Neural cell (in vitro differentiated cells): ENCODE data around the gene LUC7L. TPM values are rescaled to one million over a fixed set of nuclear protein-coding genes. Genes with fewer than 3 reads are reported as not detected.

Experiments
- H2AFZ ChIP-seq: fragments of 200-600, 300-800 bp; sonication (generic), shearing (Covaris generic); 2 replicates; pipeline ENCODE4 v1.6.0; 2014; ENCODE audit warnings: low read depth, mild to moderate bottlenecking, antibody characterized with exemption, low read length, moderate library complexity
- H3F3A ChIP-seq: fragments of 200-600 bp; shearing (Covaris generic); 2 replicates; pipeline ENCODE4 v1.6.1; 2016; ENCODE audit warnings: mild to moderate bottlenecking, moderate library complexity, mixed read lengths, antibody characterized with exemption, low read length; ENCODE audit not compliant: insufficient read depth, poor library complexity, severe bottlenecking
- H3K27ac ChIP-seq: fragments of 200-600, 300-800 bp; sonication (generic), shearing (Covaris generic); 2 replicates; pipeline ENCODE4 v1.5.1; 2014; ENCODE audit warnings: mild to moderate bottlenecking, low read length, moderate library complexity
- H3K27me3 ChIP-seq: fragments of 300-800, 200-600 bp; sonication (generic), shearing (Covaris generic); 2 replicates; pipeline ENCODE4 v1.6.0; 2014; ENCODE audit warnings: mild to moderate bottlenecking, low read depth, low read length, moderate library complexity; ENCODE audit not compliant: insufficient read depth
- H3K36me3 ChIP-seq: fragments of 300-800, 200-600 bp; sonication (generic), shearing (Covaris generic); 2 replicates; pipeline ENCODE4 v1.5.1; 2014; ENCODE audit warnings: mild to moderate bottlenecking, antibody characterized with exemption, low read length, moderate library complexity; ENCODE audit not compliant: insufficient read depth
- H3K4me2 ChIP-seq: fragments of 300-800, 200-600 bp; sonication (generic), shearing (Covaris generic); 2 replicates; pipeline ENCODE4 v1.6.0; 2014; ENCODE audit warnings: mild to moderate bottlenecking, low read length
- H3K4me3 ChIP-seq: fragments of 300-800, 200-600 bp; sonication (generic), shearing (Covaris generic); 2 replicates; pipeline ENCODE4 v1.5.1; 2014; ENCODE audit warnings: mild to moderate bottlenecking, low read length, moderate library complexity
- H3K79me2 ChIP-seq: fragments of 200-600 bp; shearing (Covaris generic); replicated peaks from 2 replicates; pipeline ENCODE4 v1.6.0; 2014; ENCODE audit warnings: mild to moderate bottlenecking, low read length, moderate library complexity; ENCODE audit not compliant: insufficient read depth
- H3K9ac ChIP-seq: fragments of 300-800, 200-600 bp; sonication (generic), shearing (Covaris generic); 2 replicates; pipeline ENCODE4 v1.6.1; 2016; ENCODE audit warnings: mild to moderate bottlenecking, low read length, mixed read lengths
- H3K9me2 ChIP-seq: fragments of 200-600 bp; shearing (Covaris generic); 2 replicates; pipeline ENCODE4 v1.6.1; 2016; ENCODE audit warnings: mild to moderate bottlenecking, low read length, mixed read lengths; ENCODE audit not compliant: insufficient read depth
- H3K9me3 ChIP-seq: fragments of 200-600, 300-800 bp; sonication (generic), shearing (Covaris generic); 2 replicates; pipeline ENCODE4 v1.6.1; 2016; ENCODE audit warnings: mild to moderate bottlenecking, mixed run types, low read length, moderate library complexity, mixed read lengths
- H4K20me1 ChIP-seq: fragments of 200-600 bp; shearing (Covaris generic); 2 replicates; pipeline ENCODE4 v1.6.1; 2016; ENCODE audit warnings: mild to moderate bottlenecking, mixed run types; ENCODE audit not compliant: insufficient read depth
- CTCF ChIP-seq: fragments of 450-650 bp; IDR thresholded peaks from 2 replicates; pipeline ENCODE4 v1.5.1; 2014; ENCODE audit warnings: antibody characterized with exemption, mild to moderate bottlenecking, moderate library complexity; ENCODE audit not compliant: poor library complexity, severe bottlenecking
- EP300 ChIP-seq: fragments of 450-650 bp; conservative IDR thresholded peaks from 2 replicates; pipeline ENCODE4 v1.6.1; 2014; ENCODE audit warnings: antibody characterized with exemption, mild to moderate bottlenecking, moderate library complexity; ENCODE audit not compliant: poor library complexity, severe bottlenecking
- EZH2 ChIP-seq: fragments of 200-600, 300-800 bp; shearing (Covaris generic), sonication (generic); IDR thresholded peaks from 2 replicates; pipeline ENCODE4 v1.6.1; 2014; ENCODE audit warnings: antibody characterized with exemption, low read length, borderline replicate concordance, mild to moderate bottlenecking; ENCODE audit not compliant: insufficient read depth, poor library complexity, severe bottlenecking
- MXI1 ChIP-seq: fragments of 450-650 bp; conservative IDR thresholded peaks from 2 replicates; pipeline ENCODE4 v1.6.1; 2014; ENCODE audit warnings: antibody characterized with exemption, mild to moderate bottlenecking; ENCODE audit not compliant: poor library complexity, severe bottlenecking
- POLR2AphosphoS5 ChIP-seq: IDR thresholded peaks from 2 replicates; pipeline ENCODE4 v1.6.1; 2012
- RAD21 ChIP-seq: fragments of 450-650 bp; conservative IDR thresholded peaks from 2 replicates; pipeline ENCODE4 v1.6.1; 2014; ENCODE audit warnings: antibody characterized with exemption, mild to moderate bottlenecking, moderate library complexity
- REST ChIP-seq: IDR thresholded peaks from 2 replicates; pipeline ENCODE4 v1.6.1; 2012; ENCODE audit warnings: borderline replicate concordance
- SMC3 ChIP-seq: fragments of 450-650 bp; conservative IDR thresholded peaks from 2 replicates; pipeline ENCODE4 v1.6.1; 2014; ENCODE audit warnings: antibody characterized with exemption, mild to moderate bottlenecking, moderate library complexity; ENCODE audit not compliant: poor library complexity
- TAF1 ChIP-seq: IDR thresholded peaks from 2 replicates; pipeline ENCODE4 v1.6.1; 2012; ENCODE audit warnings: low read depth
- polyA plus RNA-seq: library from polyadenylated mRNA; depleted of rRNA; stranded (reverse); fragments of >200 nt; gene quantifications from 2 replicates; pipeline ENCODE4 v1.2.3, GENCODE V29; 2014

LUC7L gene
- polyA plus RNA-seq, 1 donor from 2014 or later = 564 TPM

GRCh38 chr16:266258-267164, 37.3 kb upstream of the LUC7L start:
- TF ChIP-seq TAF1 = no peak
- no peak for TF ChIP-seq SMC3
- TF ChIP-seq MXI1 = no peak
- H2AFZ ChIP-seq = no peak overlapping the region

GRCh38 chr16:265711-266110, 36.5 kb upstream of the LUC7L start:
- no peaks in the 10 kb centered on the region for H3K36me3 ChIP-seq
- no peaks in the 10 kb centered on the region for H4K20me1 ChIP-seq
- no peak overlapping the region for H3K27ac ChIP-seq
- H2AFZ ChIP-seq = no peak overlapping the region
- no peaks in the 10 kb centered on the region for H3K79me2 ChIP-seq
- TF ChIP-seq EP300 (no peak), EZH2 (no peak), REST (no peak), CTCF (no peak), SMC3 (no peak), RAD21 (no peak), TAF1 (no peak), POLR2AphosphoS5 (no peak), MXI1 (no peak)
- H3K9me2 ChIP-seq = no peaks in the 10 kb centered on the region
- H3K4me3 ChIP-seq = no peak overlapping the region
- no peak overlapping the region for H3K4me2 ChIP-seq
- H3K9ac ChIP-seq = no peak overlapping the region
- no peaks in the 10 kb centered on the region for H3F3A ChIP-seq
- H3K27me3 ChIP-seq = no peaks in the 10 kb centered on the region
- H3K9me3 ChIP-seq = no peaks in the 10 kb centered on the region

More at GRCh38 chr16:266258-267164, 37.3 kb upstream of the LUC7L start:
- Histone ChIP-seq H4K20me1 (no peaks in the 10 kb centered on the region), H3K27me3 (no peaks in the 10 kb centered on the region), H3K4me3 (no peak overlapping the region), H3K79me2 (no peaks in the 10 kb centered on the region), H3F3A (no peaks in the 10 kb centered on the region), H3K27ac (no peak overlapping the region), H3K4me2 (no peak overlapping the region), H3K9me2 (no peaks in the 10 kb centered on the region), H3K36me3 (no peaks in the 10 kb centered on the region), H3K9ac (no peak overlapping the region), H3K9me3 (no peaks in the 10 kb centered on the region)
